HepG2 (cell line): Measurements from ENCODE around the gene MRPL2. TPM values are rescaled to one million over a fixed set of nuclear protein-coding genes. Genes with fewer than 3 reads are reported as not detected.

ENCODE experiments used
- CBX1 ChIP-seq: IDR thresholded peaks from one replicate; pipeline ENCODE4 v1.6.1; 2016; ENCODE audit warnings: antibody characterized with exemption, low read depth
- CENPT ChIP-seq: sonication (generic); formaldehyde crosslinking; IDR thresholded peaks from 2 replicates; pipeline ENCODE4 v1.8.0; 2022; ENCODE audit warnings: low read depth, mild to moderate bottlenecking, moderate library complexity, missing genetic modification reagents
- JUND ChIP-seq: sonication (generic); formaldehyde crosslinking; IDR thresholded peaks from 2 replicates; pipeline ENCODE4 v1.8.0; 2022; ENCODE audit warnings: mild to moderate bottlenecking, missing genetic modification reagents
- NCOA2 ChIP-seq: sonication (generic); formaldehyde crosslinking; IDR thresholded peaks from 2 replicates; pipeline ENCODE4 v1.8.0; 2022; ENCODE audit warnings: inconsistent platforms
- NFKB2 ChIP-seq: sonication (generic); formaldehyde crosslinking; IDR thresholded peaks from 2 replicates; pipeline ENCODE4 v1.4.0; 2020; ENCODE audit warnings: missing genetic modification reagents, borderline replicate concordance
- PHF8 ChIP-seq: sonication (generic); formaldehyde crosslinking; IDR thresholded peaks from 2 replicates; pipeline ENCODE4 v1.5.0; 2020; ENCODE audit warnings: missing genetic modification reagents
- POLR2A ChIP-seq, 2 experiments: IDR thresholded peaks; 2 replicates each; pipeline ENCODE4 v1.6.1; 2011; ENCODE audit warnings: low read depth in 2 of 2, low read length in 2 of 2, mild to moderate bottlenecking in 1 of 2, moderate library complexity in 1 of 2; ENCODE audit not compliant: insufficient read depth in 1 of 2
- POLR2AphosphoS5 ChIP-seq: IDR thresholded peaks from 2 replicates; pipeline ENCODE4 v1.6.1; 2012; ENCODE audit warnings: low read depth, low read length
- SIN3B ChIP-seq: fragments of 150-350 bp; IDR thresholded peaks from 2 replicates; pipeline ENCODE4 v1.6.1; 2014; ENCODE audit warnings: low read length
- SMAD1 ChIP-seq: sonication (generic); formaldehyde crosslinking; IDR thresholded peaks from 2 replicates; pipeline ENCODE4 v1.4.0; 2020; ENCODE audit warnings: missing genetic modification reagents, low read depth, mild to moderate bottlenecking, borderline replicate concordance
- ZBTB1 ChIP-seq: sonication (generic); formaldehyde crosslinking; IDR thresholded peaks from 2 replicates; pipeline ENCODE4 v1.4.0; 2020; ENCODE audit warnings: missing genetic modification reagents, borderline replicate concordance
- ZBTB21 ChIP-seq: sonication (generic); formaldehyde crosslinking; IDR thresholded peaks from 2 replicates; pipeline ENCODE4 v1.4.0; 2020; ENCODE audit warnings: missing genetic modification reagents
- ZNF230 ChIP-seq: sonication (generic); formaldehyde crosslinking; IDR thresholded peaks from 2 replicates; pipeline ENCODE4 v1.4.0; 2020; ENCODE audit warnings: mild to moderate bottlenecking, missing genetic modification reagents
- ZNF329 ChIP-seq: sonication (generic); formaldehyde crosslinking; IDR thresholded peaks from 2 replicates; pipeline ENCODE4 v1.9.0; 2021; ENCODE audit warnings: low read depth, mild to moderate bottlenecking, missing genetic modification reagents
- ZNF556 ChIP-seq: sonication (generic); formaldehyde crosslinking; IDR thresholded peaks from 2 replicates; pipeline ENCODE4 v1.4.0; 2020; ENCODE audit warnings: mild to moderate bottlenecking, missing genetic modification reagents, borderline replicate concordance
- ZNF563 ChIP-seq: sonication (generic); formaldehyde crosslinking; IDR thresholded peaks from 2 replicates; pipeline ENCODE4 v1.8.0; 2022; ENCODE audit warnings: mild to moderate bottlenecking, moderate library complexity, missing genetic modification reagents
- ZNF766 ChIP-seq: sonication (generic); formaldehyde crosslinking; IDR thresholded peaks from 2 replicates; pipeline ENCODE4 v1.5.0; 2020; ENCODE audit warnings: missing genetic modification reagents, borderline replicate concordance
- ZNF891 ChIP-seq: sonication (generic); formaldehyde crosslinking; IDR thresholded peaks from 2 replicates; pipeline ENCODE4 v1.5.0; 2020; ENCODE audit warnings: mild to moderate bottlenecking, missing genetic modification reagents
- ZSCAN21 ChIP-seq: sonication (generic); formaldehyde crosslinking; IDR thresholded peaks from 2 replicates; pipeline ENCODE4 v1.8.0; 2022; ENCODE audit warnings: mild to moderate bottlenecking, missing genetic modification reagents, moderate library complexity, borderline replicate concordance
- polyA plus RNA-seq, 8 experiments: library from polyadenylated mRNA; depleted of rRNA in 3 of 8; stranded (reverse) in 7 of 8; unstranded in 1 of 8; fragments of >200 nt; fragmentation: Illumina TruSeq in 4 of 8; extraction: Trizol in 4 of 8; gene quantifications; 2 replicates each; pipeline versions ENCODE4 v1.2.1 to v1.2.3, GENCODE V29; 2011 to 2016; ENCODE audit warnings: low read depth in 4 of 8, missing spikeins in 1 of 8, mixed read lengths in 1 of 8; ENCODE audit not compliant: insufficient read depth in 1 of 8
- total RNA-seq, 5 experiments: library from RNA; depleted of rRNA; stranded (reverse); fragments of >200 nt; fragmentation: Illumina TruSeq; extraction: Trizol; gene quantifications; 2 replicates each; pipeline ENCODE4 v1.2.3, GENCODE V29; 2016; ENCODE audit warnings: low read depth in 1 of 5
- TF ChIP-seq, protein P1 (sequence below): sonication (generic); formaldehyde crosslinking; IDR thresholded peaks from 2 replicates; pipeline ENCODE4 v1.4.0; 2020; ENCODE audit warnings: missing genetic modification reagents, mild to moderate bottlenecking, borderline replicate concordance
- TF ChIP-seq, protein P2 (sequence below): sonication (generic); formaldehyde crosslinking; IDR thresholded peaks from 2 replicates; pipeline ENCODE4 v1.4.0; 2020; ENCODE audit warnings: mild to moderate bottlenecking, missing genetic modification reagents
- TF ChIP-seq, protein P3 (sequence below): sonication (generic); formaldehyde crosslinking; IDR thresholded peaks from 2 replicates; pipeline ENCODE4 v1.4.0; 2020; ENCODE audit warnings: mild to moderate bottlenecking, low read depth, missing genetic modification reagents
- TF ChIP-seq, protein P4 (sequence below): sonication (generic); formaldehyde crosslinking; conservative IDR thresholded peaks from 2 replicates; pipeline ENCODE4 v1.4.0; 2020; ENCODE audit warnings: missing genetic modification reagents

MRPL2 gene
- total and polyA plus RNA-seq, 2 of the 13 experiments (the other 11 are each of a cell fraction or from before 2014, with no cell fraction given): 56.8 to 65.6 TPM

DNA sequence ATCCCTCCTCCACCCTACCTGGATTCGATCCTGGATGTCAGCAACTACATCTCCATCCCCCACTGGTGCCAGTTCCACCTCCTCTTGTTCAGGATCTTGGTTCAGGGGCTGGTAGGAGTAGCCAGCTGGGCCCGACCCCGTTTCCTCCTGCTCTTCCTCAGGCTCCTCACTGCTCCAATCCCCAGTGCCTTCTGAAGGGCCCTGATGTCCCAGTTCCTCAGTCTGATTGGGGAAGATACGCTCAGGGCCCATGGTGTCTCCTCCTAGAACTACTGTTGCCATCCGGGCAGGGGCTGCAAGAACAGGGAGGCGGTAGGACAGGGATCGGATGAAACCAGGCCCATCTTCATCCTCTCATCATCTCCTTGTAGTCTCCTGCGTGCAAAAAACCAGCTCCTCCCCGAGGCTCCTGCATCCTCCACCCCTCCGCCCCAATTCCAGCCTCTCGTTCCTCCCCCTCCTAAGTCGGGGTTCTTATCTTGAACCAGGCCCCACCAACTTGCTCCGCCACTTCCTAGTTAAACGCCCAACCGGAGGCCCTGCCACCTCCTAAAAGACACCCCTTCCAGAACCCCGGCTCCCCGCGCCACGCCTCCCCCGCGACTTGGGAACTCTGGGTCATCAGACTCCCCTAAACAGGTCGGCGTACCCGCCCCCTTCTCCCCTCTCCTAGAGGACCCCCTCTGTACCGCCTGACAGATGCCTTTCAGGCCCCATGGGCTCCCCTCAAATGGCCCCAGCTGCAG lies 46.0 kb downstream of the MRPL2 start (continued):
- TF ChIP-seq, protein P1, sequence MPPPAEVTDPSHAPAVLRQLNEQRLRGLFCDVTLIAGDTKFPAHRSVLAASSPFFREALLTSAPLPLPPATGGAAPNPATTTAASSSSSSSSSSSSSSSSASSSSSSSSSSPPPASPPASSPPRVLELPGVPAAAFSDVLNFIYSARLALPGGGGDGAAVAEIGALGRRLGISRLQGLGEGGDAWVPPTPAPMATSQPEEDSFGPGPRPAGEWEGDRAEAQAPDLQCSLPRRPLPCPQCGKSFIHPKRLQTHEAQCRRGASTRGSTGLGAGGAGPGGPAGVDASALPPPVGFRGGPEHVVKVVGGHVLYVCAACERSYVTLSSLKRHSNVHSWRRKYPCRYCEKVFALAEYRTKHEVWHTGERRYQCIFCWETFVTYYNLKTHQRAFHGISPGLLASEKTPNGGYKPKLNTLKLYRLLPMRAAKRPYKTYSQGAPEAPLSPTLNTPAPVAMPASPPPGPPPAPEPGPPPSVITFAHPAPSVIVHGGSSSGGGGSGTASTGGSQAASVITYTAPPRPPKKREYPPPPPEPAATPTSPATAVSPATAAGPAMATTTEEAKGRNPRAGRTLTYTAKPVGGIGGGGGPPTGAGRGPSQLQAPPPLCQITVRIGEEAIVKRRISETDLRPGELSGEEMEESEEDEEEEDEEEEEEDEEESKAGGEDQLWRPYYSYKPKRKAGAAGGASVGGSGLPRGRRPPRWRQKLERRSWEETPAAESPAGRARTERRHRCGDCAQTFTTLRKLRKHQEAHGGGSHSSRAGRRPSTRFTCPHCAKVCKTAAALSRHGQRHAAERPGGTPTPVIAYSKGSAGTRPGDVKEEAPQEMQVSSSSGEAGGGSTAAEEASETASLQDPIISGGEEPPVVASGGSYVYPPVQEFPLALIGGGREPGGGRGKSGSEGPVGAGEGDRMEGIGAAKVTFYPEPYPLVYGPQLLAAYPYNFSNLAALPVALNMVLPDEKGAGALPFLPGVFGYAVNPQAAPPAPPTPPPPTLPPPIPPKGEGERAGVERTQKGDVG (CRISPR knock-in tag): no peak
- no peak for TF ChIP-seq CBX1
- no peak for TF ChIP-seq ZBTB1
- no peak for TF ChIP-seq ZSCAN21 (CRISPR knock-in tag)
- TF ChIP-seq SIN3B: 0 out of 2 replicates have a peak, but pooled peaks have one; percentile 1
- no peak for TF ChIP-seq ZNF230 (CRISPR knock-in tag)
- TF ChIP-seq NFKB2 (CRISPR knock-in tag): 0 out of 2 replicates have a peak, but pooled peaks have one; percentile 21
- TF ChIP-seq SMAD1: 0 out of 2 replicates have a peak, but pooled peaks have one; percentile 3
- no peak for TF ChIP-seq PHF8
- TF ChIP-seq ZNF556 (CRISPR knock-in tag): no peak
- TF ChIP-seq ZNF563 (CRISPR knock-in tag): no peak
- TF ChIP-seq, protein P2, sequence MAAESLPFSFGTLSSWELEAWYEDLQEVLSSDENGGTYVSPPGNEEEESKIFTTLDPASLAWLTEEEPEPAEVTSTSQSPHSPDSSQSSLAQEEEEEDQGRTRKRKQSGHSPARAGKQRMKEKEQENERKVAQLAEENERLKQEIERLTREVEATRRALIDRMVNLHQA (CRISPR knock-in tag): no peak
- 0 out of 2 replicates have a peak, but pooled peaks have one; percentile 45 for TF ChIP-seq ZNF329
- peak; percentile 7; the same call in 1 of the 2 replicates for TF ChIP-seq POLR2AphosphoS5
- TF ChIP-seq CENPT (CRISPR knock-in tag): no peak
- TF ChIP-seq, protein P3, sequence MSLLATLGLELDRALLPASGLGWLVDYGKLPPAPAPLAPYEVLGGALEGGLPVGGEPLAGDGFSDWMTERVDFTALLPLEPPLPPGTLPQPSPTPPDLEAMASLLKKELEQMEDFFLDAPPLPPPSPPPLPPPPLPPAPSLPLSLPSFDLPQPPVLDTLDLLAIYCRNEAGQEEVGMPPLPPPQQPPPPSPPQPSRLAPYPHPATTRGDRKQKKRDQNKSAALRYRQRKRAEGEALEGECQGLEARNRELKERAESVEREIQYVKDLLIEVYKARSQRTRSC: no peak; the same call in 1 of the 2 replicates
- TF ChIP-seq ZNF891 (CRISPR knock-in tag): 0 out of 2 replicates have a peak, but pooled peaks have one; percentile 34
- 0 out of 2 replicates have a peak, but pooled peaks have one; percentile 10 for TF ChIP-seq JUND (CRISPR knock-in tag)
- no peak for TF ChIP-seq ZNF766 (CRISPR knock-in tag)
- no peak for TF ChIP-seq ZBTB21 (CRISPR knock-in tag)
- TF ChIP-seq, protein P4, sequence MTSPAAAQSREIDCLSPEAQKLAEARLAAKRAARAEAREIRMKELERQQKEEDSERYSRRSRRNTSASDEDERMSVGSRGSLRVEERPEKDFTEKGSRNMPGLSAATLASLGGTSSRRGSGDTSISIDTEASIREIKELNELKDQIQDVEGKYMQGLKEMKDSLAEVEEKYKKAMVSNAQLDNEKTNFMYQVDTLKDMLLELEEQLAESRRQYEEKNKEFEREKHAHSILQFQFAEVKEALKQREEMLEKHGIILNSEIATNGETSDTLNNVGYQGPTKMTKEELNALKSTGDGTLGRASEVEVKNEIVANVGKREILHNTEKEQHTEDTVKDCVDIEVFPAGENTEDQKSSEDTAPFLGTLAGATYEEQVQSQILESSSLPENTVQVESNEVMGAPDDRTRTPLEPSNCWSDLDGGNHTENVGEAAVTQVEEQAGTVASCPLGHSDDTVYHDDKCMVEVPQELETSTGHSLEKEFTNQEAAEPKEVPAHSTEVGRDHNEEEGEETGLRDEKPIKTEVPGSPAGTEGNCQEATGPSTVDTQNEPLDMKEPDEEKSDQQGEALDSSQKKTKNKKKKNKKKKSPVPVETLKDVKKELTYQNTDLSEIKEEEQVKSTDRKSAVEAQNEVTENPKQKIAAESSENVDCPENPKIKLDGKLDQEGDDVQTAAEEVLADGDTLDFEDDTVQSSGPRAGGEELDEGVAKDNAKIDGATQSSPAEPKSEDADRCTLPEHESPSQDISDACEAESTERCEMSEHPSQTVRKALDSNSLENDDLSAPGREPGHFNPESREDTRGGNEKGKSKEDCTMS (CRISPR knock-in tag): no peak
- TF ChIP-seq POLR2A (IDR thresholded peaks at IDR 0.05; ENCODE audit: insufficient read depth in 1 of 2, low read depth in 2 of 2, low read length in 2 of 2): 0 out of 4 replicates have a peak, but pooled peaks of 1 of the 2 experiments have one; percentile 18
- TF ChIP-seq NCOA2: no peak
